NCI-H345 (cell line): ENCODE measurements around the gene CFAP97D1.
A peak's percentile ranks its signal among the peaks of the same experiment; 100 is the strongest.

Experiments used
- DNase-seq: peaks from one replicate; lab custom pipeline; 2025; lab: John Stamatoyannopoulos, UW

Gene CFAP97D1

GRCh38 chr17:43780135-43780534 is at the start of gene CFAP97D1:
Gene CFAP97D1, plus strand, starts transcription at chr17:43780435. Its CDS starts 28 bp downstream, at chr17:43780463.
- no peak for DNase-seq

DNA sequence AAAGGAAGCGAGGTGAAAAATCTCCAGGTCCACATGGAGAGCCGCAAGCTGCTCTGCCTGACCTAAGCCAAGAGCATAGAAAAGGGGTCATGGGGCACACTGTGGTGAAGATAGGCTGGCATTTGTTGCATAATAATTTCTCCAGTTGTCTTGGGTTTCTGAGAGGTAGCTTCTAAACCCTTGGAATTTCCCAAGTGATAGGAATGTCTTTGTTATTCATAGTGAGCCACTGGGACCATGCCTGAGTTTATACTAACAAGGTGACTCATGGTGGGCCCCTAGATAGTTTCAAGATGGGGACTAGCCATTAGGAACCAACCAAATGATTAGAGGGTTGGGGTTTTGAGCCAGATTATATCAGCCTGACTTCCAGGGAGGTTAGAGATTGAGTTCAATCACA is 47.3 kb upstream of the CFAP97D1 start:
- no peak for DNase-seq

GRCh38 chr17:43733956-43734355 is 46.3 kb upstream of the CFAP97D1 start:
- DNase-seq: no peak

- DNase-seq: no peak
These were observed 45.9 kb upstream of the CFAP97D1 start for GRCh38 chr17:43734376-43734775.

DNA sequence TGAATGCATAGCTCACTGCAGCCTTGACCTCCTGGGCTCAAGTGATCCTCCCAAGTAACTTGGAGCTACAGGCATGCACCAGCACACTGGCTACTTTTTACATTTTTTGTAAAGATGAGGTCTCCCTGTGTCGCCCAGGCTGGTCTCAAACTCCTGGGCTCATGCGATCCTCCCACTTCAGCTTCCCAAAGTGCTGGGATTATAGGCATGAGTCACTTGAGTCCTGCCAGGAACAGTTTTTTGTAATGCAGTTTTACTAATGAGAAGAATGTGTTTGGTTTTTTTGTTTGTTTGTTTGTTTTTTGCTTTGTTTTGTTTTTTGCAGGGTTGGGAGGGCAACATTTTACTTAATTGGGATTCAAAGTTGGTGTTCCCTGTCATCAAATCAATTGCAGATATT is 43.8 kb upstream of the CFAP97D1 start:
- DNase-seq: no peak

DNA sequence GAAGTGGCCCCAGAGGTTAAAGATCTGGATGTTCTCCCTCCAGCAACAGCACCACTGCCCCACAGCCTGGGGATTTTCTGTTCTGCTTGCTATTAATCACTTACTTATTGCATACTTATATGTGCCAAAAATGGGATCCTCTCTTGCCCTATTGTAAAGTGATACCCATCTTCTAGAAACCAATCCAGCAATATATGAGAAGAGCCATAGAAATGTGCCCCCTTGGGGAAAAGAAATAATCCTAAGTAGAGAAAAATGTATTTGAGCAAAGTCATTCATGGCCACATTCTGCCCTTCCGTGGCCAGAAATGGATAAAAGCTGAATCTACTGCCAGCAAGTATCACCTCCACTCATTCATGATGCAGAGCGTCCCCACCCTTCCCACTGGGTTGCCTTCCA is 42.5 kb upstream of the CFAP97D1 start:
- DNase-seq: no peak

- DNase-seq: no peak
These were observed 39.7 kb upstream of the CFAP97D1 start for GRCh38 chr17:43740541-43740940.

- no peak for DNase-seq
These were observed 38.6 kb upstream of the CFAP97D1 start for GRCh38 chr17:43741636-43742035.

GRCh38 chr17:43745541-43745940 is 34.7 kb upstream of the CFAP97D1 start:
- DNase-seq: no peak

DNA sequence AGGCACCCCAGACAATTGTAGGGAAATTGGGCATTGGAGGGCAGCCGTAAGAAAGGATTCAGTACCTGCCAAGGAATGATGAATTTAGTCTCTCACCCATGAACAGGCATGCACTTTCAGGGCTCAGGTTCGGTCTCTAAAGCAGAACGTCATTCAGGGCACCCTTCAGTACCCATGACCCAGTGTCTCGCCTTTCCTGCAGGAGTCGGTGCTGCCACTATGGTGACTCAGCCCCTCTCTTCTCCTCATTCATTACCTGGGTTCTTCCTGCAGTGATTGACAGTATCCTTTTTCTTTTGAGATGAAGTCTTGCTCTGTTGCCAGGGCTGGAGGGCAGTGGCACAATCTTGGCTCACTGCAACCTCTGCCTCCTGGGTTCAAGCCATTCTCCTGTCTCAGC is 30.1 kb upstream of the CFAP97D1 start:
- no peak for DNase-seq

DNA sequence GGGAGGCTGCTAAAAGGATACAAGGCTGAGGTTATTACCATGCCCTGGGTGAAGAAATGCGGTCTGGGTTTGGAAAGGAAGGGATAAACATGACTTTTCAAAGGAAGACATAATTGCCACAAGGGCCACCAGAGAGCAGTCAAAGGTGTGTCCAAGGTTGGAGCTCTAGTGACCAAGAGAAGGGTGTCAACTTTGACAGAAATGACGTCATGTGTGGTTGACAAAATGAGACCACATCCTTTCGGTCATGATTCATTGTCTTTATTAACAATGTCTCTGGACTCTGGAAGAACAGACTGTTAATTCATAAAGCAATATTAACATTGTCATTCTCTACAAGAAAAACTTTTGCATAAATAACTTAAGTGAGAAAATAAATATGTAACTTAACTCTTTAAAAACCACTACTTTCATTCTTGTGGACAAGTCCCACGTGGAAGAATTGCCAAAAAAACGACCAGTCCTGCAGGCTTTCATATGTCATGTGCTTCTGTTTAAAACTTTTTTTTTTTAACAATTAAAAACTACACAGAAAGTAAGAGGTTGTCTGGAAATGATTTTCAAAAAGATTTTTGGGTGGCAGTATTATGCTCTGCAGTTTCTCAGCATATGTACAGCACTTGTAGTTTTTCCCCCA is 26.6 kb upstream of the CFAP97D1 start:
- no peak for DNase-seq

DNA sequence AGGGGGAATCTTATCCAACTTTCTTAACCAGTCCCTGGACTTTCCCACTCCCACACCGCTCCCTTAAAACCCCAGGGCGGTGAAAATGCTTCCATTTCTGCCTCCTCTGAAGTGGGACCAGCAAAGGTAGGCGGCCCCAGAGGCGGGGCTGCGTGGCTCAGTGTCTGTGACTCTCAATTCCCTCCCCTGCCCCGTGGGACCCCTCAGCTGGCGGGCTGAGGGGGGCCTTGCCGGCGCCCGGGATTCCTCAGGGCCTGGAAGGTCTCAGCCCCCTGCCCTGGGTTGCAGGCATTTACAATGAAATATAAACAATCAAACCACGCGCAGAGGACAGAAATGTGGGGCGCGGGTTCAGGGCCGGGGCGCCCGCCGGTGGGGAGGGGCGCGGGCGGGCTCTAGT is 25.3 kb upstream of the CFAP97D1 start:
- DNase-seq: no peak

- peak; percentile 3 for DNase-seq
These were observed 24.8 kb upstream of the CFAP97D1 start for GRCh38 chr17:43755389-43755875.

- DNase-seq: no peak
These were observed 24.0 kb upstream of the CFAP97D1 start for GRCh38 chr17:43756201-43756600.

DNA sequence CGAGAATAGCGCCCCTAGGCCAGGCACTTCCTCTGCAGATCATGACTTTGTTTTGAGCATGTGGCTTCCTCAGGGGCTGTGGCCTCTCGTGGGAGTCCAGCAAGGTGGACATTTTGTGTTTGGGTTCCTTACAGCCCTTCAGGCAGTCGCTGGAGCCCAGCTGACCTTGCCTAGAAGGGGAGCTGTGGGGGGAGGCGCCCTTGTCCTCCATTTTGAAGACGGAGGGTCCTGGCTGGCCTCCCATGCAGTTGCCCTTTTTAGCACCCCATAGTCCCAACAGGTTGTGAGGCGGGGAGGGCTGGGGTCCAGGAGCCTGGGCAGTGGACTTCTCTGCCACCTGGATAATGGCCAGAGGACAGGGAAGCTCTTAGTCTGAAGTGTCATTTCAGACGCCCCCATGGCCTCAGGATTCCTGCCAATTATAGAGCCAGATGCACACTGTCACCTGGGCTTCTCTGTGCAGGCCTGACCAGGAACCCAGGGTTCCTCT is 23.0 kb upstream of the CFAP97D1 start:
- DNase-seq: no peak

DNA sequence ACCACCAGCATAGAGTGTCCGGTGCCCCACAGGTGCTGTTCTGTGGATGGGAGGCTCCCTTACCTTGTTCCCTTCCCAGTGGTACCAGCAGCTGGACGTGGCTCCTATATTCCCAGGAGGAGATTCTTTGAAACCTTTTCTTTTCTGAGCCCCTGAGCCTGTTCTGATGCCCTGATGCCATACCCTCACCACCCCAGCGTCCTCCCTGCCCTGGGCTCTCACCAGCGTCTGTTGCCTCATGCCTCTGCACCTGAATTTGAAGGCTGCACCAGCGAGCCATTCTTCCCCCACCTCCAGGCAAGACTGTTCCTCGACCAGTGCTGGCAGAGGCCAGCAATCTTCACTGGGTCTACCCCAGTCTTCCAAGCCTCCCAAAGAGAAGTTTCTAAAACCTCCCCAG is 22.1 kb upstream of the CFAP97D1 start:
- DNase-seq: no peak

DNA sequence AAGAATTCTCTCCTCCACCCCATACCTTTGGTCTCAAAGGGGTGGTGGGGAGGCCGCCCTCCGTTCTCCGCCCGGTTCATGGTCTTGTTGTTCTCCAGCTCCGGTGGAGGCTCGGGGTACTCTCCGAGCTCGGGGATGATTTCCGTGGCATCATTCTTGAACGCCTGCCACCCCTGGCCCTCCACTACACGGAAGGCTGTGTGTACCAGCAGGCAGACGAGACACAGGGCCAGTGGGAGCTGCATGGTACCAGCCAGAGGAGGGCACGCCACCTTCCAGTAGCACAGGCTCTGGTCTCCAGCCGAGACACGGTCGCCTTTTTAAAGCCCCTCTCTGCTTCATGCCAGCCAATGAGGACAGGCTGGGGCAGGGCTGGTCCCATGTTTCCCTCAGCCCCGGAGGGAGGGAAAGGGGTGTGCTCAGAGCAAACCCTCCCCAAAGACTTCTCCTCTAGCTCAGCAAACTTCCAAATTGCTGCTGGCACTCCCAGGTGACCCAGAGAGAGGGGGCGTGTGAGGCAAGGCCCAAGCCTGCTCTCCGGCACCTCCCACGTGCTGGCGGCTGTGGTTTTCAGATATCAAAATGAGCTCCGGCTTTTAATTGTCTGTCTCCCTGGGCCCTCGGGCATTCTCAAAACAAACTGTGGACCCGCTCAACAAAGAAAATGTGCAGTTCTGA is 21.6 kb upstream of the CFAP97D1 start, which contains the start of gene SOST:
TSS of gene SOST (minus strand) at position 295 of the 678 bp plus-strand sequence. CDS start at position 245, 50 bp downstream.
- no peak for DNase-seq

DNA sequence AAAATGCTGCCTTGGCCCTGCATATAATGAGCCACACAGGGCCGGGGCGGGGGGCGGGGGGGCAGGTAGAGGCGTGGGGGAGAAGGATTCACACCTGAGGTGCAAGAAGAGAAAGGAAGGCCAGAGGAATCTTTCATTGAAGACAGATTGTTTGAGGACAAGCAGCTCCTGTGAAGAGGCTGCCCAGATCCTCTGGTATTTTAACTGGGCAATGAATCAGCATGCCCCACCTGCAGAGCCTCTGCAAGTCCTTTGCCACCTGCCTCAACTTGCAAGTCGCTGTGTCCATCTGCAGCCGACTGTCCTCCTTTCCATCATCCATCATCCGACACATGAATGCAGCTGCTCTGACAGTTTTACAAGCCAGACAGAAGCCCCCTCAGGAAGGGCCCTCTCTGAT is 20.4 kb upstream of the CFAP97D1 start:
- no peak for DNase-seq

GRCh38 chr17:43760254-43760852 is 19.9 kb upstream of the CFAP97D1 start:
- peak; percentile 87 for DNase-seq

DNA sequence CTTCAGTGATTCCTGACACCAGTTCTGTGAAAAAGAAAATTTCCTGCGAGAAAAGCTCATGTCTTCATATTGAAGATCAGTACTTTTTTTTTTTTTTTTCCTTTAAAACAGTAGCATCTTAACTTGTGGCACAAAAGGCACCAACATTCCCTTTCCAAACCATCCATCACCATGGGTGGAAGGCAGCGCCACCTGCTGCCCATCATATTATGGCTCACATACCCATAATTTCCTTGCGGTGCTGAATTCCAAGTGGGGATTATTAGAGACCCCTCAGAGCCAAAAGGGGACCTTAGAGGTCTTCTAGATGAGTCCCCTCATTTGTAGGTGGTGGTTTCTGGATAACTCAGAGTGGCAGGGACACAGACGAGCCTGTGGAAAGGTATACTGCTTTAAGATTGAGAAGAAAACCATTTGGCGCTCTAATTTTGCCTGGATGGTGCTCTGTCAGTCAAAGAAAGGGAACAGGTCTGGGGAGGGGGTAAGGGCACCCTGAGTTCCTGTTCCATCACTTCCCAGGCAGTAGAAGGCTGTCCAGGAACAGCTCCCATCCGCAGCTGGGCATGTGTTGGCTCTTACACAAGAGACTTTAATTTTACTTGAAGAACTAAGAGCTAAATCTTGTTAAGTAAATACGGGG is 13.7 kb upstream of the CFAP97D1 start:
- peak; percentile 49 for DNase-seq

GRCh38 chr17:43767053-43767712 is 13.1 kb upstream of the CFAP97D1 start:
- no peak for DNase-seq

DNA sequence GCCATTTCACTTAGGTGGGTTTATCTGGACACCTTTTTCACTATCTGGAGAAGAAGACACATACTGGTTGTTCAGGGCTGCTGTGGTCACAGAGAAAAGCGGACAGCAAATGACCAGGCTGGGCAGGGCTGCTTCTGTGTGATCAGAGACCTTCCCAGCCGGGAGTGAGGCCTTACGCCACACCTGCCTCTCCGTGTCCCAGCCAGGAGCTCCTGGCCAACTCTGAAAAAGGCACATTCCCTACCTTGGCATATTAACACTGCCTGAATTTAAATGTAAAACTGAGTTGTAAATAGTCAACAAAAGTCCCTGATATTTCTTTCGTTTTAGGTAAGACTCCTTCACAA is 12.5 kb upstream of the CFAP97D1 start:
- no peak for DNase-seq
